IgD-negative memory B cell (primary cell): ENCODE measurements around the gene ZNF599. TPM values are rescaled to one million over a fixed set of nuclear protein-coding genes. Genes with fewer than 3 reads are reported as not detected.
"Not testable (repeated sequence)": the region's sequence is repeated elsewhere in the genome, so short reads cannot be mapped to it uniquely, and the experiment has no call there.

Experiments used
- H3K27ac Mint-ChIP-seq, 3 donors: one replicate each; pipeline ENCODE4 v1.8.0; 2020 to 2022; ENCODE audit warnings: mild to moderate bottlenecking in 3 of 3, mixed read lengths in 3 of 3, moderate library complexity in 1 of 3
- H3K27me3 Mint-ChIP-seq: one replicate; pipeline ENCODE4 v1.8.0; 2021; ENCODE audit warnings: mixed read lengths
- H3K36me3 Mint-ChIP-seq: one replicate; pipeline ENCODE4 v1.8.0; 2020; ENCODE audit warnings: mild to moderate bottlenecking, mixed read lengths
- H3K4me1 Mint-ChIP-seq, 3 donors: one replicate each; pipeline ENCODE4 v1.8.0; 2020 to 2022; ENCODE audit warnings: mixed read lengths in 3 of 3, mild to moderate bottlenecking in 1 of 3
- H3K4me3 Mint-ChIP-seq, 4 donors: one replicate each; pipeline ENCODE4 v1.8.0; 2020 to 2022; ENCODE audit warnings: mild to moderate bottlenecking in 4 of 4, mixed read lengths in 4 of 4, moderate library complexity in 3 of 4
- H3K9me3 Mint-ChIP-seq, 3 donors: one replicate each; pipeline ENCODE4 v1.8.0; 2020 to 2021; ENCODE audit warnings: mixed read lengths in 3 of 3, mild to moderate bottlenecking in 1 of 3
- polyA plus RNA-seq: library from polyadenylated mRNA; unstranded; fragments of 300-500 nt; fragmentation: Illumina TruSeq; gene quantifications from one replicate; pipeline ENCODE4 v1.2.3, GENCODE V29; 2021

The ZNF599 gene
- polyA plus RNA-seq, result 4.4 TPM

DNA sequence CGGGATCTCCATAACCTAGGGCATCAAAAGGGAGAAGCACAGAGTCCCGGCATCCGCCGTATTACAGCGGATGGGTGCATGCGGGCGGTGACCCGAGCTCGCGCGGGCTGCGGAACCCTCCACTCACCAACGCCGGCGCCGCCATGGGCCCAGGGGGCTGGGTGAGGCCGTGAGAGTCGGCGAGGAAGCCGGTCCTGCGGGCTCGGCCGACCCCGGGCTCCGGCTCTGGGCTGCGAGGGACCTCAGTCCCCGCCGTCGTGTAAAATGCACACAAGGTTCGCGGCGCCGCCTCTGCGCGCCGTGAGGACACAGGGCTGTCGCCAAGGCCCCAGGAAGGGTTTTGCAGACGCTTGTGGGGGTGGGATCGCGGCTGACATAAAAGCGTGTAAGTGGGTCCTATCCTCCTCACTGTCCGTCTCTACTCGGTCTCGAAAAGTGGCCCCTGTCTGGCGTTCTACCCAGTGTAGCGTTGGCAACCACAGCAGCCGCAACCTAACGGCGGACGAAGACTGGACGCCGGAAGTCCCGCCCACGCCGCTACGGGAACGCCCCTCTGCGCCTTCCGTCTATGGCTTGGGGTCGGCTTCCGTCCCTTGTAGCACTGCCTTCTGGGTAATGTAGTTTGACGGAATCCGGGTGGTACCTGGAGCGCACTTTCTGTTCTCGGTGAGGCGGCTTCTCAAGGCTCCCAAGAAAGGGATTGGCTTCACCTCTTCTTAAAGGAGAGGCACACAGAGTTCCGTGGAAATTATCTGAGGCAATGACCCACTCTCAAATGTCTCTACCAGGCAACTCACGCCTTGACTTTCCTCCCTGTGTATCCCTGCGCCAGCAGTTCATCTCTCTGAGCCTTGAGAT is at the start of gene ZNF599:
Gene ZNF599, minus strand, starts transcription at position 519 of the 858 bp plus-strand sequence. Its CDS starts 374 bp downstream, at position 145.
- Mint-ChIP-seq H3K27ac (peak within 1 kb of the TSS; percentile 80 to 96 (median 95)), H3K36me3 (peaks cover 16% of the 10 kb centered on the region), H3K4me1 (peaks cover 12 to 13% (median 12%) of the 10 kb centered on the region in 3 donors), H3K4me3 (peak within 1 kb of the TSS; percentile 94 to 98 (median 96)), H3K27me3 (peaks cover 5% of the 10 kb centered on the region), H3K9me3 (peaks cover 0 to 12% (median 7%) of the 10 kb centered on the region in 3 donors)

DNA sequence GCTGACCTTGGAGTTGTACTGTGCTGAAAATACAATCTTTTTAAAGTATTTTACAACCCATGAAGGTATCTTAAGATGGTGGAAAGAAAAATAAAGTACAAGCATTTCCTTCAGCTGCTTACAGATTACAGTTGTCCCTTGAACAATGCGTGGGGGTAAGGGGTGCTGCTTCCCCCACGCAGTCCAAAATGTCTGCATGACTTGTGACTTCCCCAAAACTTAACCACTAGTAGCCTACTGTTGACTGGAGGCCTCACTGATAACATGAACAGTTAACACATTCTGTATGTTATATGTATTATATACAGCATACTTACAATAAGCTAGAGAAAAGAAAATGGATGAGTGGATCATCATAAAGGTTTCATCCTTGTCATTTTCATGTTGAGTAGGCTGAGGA is 45.3 kb upstream of the ZNF599 start:
- H3K4me3 Mint-ChIP-seq, result no peak overlapping the region
- no peaks in the 10 kb centered on the region for H3K27me3 Mint-ChIP-seq
- H3K4me1 Mint-ChIP-seq, result peaks cover 0 to 7% (median 5%) of the 10 kb centered on the region in 3 donors
- H3K36me3 Mint-ChIP-seq, result peaks cover 18% of the 10 kb centered on the region
- H3K27ac Mint-ChIP-seq, result no peak overlapping the region
- H3K9me3 Mint-ChIP-seq, result peaks cover 0 to 3% (median 1%) of the 10 kb centered on the region in 3 donors

DNA sequence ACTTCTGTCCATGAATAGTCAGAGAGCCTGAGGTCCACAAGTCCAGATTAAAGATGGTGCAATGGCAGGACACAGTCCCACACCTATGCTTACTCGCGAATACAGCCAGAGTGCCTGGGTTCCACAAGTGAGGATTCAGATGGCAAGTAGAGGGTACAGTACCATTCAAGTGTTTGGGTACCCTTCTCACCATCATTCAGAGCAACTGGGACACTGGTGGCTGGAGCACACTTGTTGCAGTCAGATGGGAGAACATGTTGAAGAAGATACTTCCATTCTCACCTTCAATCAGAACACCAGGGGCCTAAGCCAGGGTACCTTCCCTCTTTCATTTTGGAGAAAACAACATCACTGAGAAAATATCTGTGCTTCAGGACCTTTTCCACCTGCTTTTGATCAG is 43.7 kb upstream of the ZNF599 start:
- H3K4me1 Mint-ChIP-seq, result peaks cover 0 to 12% (median 8%) of the 10 kb centered on the region in 3 donors
- no peaks in the 10 kb centered on the region for H3K27me3 Mint-ChIP-seq
- H3K9me3 Mint-ChIP-seq, result peaks cover 0 to 3% (median 1%) of the 10 kb centered on the region in 3 donors
- H3K27ac Mint-ChIP-seq, result no peak overlapping the region
- H3K4me3 Mint-ChIP-seq, result no peak overlapping the region
- H3K36me3 Mint-ChIP-seq, result peaks cover 21% of the 10 kb centered on the region

DNA sequence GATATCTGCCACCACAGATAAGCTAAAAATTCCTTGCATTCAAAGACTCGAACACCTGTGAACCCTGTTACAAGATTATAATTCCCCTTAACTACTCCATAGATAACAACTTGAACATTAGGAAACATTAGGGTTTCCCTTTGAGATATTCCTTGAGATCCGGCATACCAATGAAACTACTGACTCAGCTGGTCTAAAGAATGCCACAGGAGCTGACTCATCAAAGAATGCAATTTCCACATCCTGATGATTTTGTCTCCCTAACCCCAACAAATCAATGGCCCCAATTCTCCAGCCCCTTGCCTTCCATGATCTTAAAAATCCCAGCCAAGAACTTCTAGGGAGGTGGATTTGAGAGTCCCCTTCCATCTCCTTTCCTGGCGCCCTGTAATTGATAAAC is 35.6 kb upstream of the ZNF599 start:
- Mint-ChIP-seq H3K4me1 (peaks cover 0 to 11% (median 10%) of the 10 kb centered on the region in 3 donors), H3K4me3 (no peak overlapping the region), H3K36me3 (peaks cover 3% of the 10 kb centered on the region), H3K27ac (no peak overlapping the region), H3K27me3 (peaks cover 6% of the 10 kb centered on the region), H3K9me3 (peaks cover 7 to 20% (median 10%) of the 10 kb centered on the region in 3 donors)

DNA sequence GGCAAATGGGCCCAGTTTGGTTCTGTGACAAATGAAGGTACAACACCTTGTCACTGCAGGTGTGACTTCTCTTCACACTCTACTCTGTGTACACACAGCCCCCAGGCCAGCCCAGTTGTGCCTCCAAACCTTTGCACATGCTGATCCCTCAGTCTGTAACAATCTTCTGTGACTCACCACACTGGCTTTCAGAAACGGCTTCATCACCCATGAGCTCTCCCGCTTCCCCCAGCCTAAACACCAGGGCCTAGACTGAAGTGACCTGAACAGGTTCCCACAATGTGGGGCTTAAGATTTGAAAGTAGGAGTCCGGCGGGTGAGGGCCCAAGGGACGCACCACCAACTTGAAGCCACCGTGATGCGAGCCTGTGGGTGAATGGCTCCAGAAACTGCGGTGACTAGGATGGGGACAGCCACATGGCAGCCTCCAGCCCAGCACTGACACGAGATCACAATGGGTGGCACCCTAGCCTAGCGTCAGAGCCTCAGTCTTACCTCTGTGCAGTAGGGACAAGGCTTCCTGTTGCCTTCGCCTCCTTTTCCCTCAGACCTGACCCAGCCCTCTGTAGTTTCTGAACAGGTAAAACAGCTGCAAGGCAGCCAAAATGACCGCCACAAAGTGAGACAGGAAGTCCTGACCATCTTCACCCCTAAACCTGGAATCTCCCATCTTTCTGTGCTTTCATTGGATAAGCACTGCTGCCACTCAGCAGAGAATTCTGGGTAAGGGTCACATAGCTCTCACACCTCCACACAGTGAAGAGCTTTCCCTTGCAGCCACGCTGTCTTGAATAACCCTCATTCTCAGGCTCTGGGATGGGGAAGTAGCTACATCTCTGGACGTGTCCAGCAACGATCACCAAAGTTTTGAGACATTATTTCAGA is 34.2 kb upstream of the ZNF599 start:
- no peak overlapping the region for H3K4me3 Mint-ChIP-seq

DNA sequence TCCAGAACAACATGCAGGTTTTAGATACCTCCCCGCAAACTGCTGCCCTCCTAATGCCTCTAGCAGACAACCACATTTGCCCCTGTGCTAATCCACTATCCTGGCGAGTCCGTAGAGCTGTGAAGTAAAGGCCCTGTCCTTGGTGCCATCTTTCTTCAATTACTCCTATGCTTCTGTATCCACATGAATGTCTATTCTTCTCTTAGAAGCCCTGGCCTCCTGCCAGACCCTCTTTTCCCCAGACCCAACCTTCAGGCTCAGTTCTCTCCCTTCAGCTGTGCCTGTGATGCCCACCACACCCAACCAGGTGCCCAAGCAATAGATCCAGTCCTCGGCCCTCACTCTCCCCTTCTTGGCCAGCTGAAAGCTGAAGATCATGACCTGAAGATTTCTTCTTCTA is 31.1 kb upstream of the ZNF599 start:
- peaks cover 6% of the 10 kb centered on the region for H3K27me3 Mint-ChIP-seq
- peaks cover 2% of the 10 kb centered on the region for H3K36me3 Mint-ChIP-seq
- H3K9me3 Mint-ChIP-seq, result peaks cover 3 to 21% (median 12%) of the 10 kb centered on the region in 3 donors
- no peaks in the 10 kb centered on the region for H3K4me1 Mint-ChIP-seq
- H3K27ac Mint-ChIP-seq, result no peak overlapping the region
- H3K4me3 Mint-ChIP-seq, result no peak overlapping the region

More for the DNA sequence above, 34.2 kb upstream of the ZNF599 start:
- Mint-ChIP-seq H3K36me3 (no peaks in the 10 kb centered on the region), H3K27ac (no peak overlapping the region), H3K4me1 (peaks cover 0 to 5% (median 3%) of the 10 kb centered on the region in 3 donors), H3K9me3 (peaks cover 7 to 23% (median 10%) of the 10 kb centered on the region in 3 donors), H3K27me3 (peaks cover 6% of the 10 kb centered on the region)

DNA sequence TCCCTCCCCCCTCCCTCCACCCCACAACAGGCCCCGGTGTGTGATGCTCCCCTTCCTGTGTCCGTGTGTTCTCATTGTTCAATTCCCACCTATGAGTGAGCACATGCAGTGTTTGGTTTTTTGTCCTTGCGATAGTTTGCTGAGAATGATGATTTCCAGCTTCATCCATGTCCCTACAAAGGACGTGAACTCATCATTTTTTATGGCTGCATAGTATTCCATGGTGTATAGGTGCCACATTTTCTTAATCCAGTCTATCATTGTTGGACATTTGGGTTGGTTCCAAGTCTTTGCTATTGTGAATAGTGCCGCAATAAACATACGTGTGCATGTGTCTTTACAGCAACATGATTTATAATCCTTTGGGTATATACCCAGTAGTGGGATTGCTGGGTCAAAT is 23.9 kb upstream of the ZNF599 start:
- H3K27me3 Mint-ChIP-seq, H3K4me1 Mint-ChIP-seq, H3K27ac Mint-ChIP-seq, H3K4me3 Mint-ChIP-seq, H3K36me3 Mint-ChIP-seq: not testable (repeated sequence)
- H3K9me3 Mint-ChIP-seq, result peaks cover 7 to 15% (median 9%) of the 10 kb centered on the region in 3 donors

DNA sequence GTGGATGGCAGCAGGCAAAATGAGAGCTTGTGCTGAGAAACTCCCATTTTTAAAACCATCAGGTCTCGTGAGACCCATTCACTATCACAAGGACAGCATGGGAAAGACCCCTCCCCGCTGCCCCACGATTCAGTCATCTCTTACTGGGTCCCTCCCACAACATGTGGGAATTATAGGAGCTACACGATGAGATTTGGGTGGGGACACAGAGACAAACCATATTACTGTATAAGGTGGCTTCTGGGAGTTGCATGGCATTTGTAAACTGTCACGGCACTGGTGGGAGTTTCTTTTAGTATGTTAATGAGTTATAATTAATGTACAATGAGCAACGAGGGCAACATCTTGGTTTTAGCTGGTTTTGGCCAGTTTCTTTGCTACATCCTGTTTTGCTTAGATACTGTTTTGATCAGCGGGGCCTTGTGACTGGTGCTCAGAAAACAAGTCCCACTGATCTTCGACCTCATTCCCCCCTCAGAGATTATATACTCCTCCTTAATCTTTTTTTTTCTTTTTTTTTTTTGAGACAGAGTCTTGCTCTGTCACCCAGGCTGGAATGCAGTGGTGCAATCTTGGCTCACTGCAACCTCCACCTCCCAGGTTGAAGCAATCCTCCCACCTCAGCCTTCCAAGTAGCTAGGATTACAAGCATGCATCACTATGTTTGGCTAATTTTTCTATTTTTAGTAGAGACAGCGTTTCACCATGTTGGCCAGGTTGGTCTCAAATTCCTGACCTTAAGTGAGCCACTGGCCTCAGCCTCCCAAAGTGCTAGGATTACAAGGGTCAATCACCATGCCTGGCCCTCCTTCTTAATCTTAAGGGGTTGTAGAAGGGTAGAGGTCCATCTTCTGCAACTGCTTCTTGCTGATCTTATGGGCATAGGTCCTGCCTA is 21.3 kb upstream of the ZNF599 start:
- peaks cover 4 to 13% (median 4%) of the 10 kb centered on the region in 3 donors for H3K9me3 Mint-ChIP-seq
- H3K4me1 Mint-ChIP-seq, result peaks cover 3 to 4% (median 4%) of the 10 kb centered on the region in 3 donors
- peak overlapping the region in 1 of 4 donors; percentile 77 for H3K4me3 Mint-ChIP-seq
- no peaks in the 10 kb centered on the region for H3K27me3 Mint-ChIP-seq
- peaks cover 7% of the 10 kb centered on the region for H3K36me3 Mint-ChIP-seq
- H3K27ac Mint-ChIP-seq, result no peak overlapping the region

DNA sequence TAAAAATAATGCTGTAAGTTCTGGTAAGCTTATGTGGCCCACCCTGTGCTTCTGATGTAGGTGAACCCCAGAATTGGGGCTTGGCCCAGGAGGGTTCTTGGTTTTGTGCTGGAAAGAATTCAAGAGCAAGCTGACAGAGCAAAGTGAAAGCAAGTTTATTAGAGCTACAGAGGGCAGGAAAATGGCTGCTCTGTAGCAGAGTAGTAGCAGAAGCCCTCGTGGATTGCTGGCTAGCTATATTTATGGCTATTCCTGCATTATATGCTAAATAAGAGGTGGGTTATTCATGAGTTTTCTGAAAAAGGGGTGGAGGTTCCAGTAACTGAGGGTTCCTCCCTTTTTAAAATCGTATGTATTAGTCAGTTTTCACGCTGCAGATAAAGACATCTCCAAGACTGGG is 20.6 kb upstream of the ZNF599 start:
- Mint-ChIP-seq H3K27me3 (no peaks in the 10 kb centered on the region), H3K36me3 (peaks cover 3% of the 10 kb centered on the region), H3K9me3 (peaks cover 4 to 9% (median 4%) of the 10 kb centered on the region in 3 donors), H3K4me3 (peak overlapping the region in 1 of 4 donors; percentile 77), H3K27ac (peak overlapping the region in 1 of 3 donors; percentile 43), H3K4me1 (peaks cover 2 to 4% (median 3%) of the 10 kb centered on the region in 3 donors)

DNA sequence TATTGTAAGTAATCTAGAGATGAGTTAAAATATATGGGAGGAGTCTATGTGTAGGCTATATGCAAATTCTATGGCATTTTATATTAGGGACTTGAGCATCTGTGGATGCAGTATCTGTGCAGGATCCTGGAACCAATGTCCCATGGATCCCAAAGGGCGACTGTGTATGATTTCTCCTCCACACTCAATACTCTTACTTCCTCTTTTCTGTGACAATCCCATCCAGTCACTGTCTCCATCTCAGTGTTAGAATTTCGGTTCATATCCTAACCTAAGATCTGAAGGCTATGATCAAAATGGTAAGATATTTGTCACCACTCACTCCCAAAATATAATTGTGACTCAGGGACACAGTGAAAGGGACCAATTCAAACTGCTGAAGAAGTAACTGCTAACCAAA is 15.1 kb upstream of the ZNF599 start:
- Mint-ChIP-seq H3K9me3 (peaks cover 0 to 8% (median 4%) of the 10 kb centered on the region in 3 donors), H3K4me3 (no peak overlapping the region), H3K27ac (no peak overlapping the region), H3K27me3 (no peaks in the 10 kb centered on the region), H3K4me1 (peaks cover 0 to 2% (median under 1%) of the 10 kb centered on the region in 3 donors), H3K36me3 (no peaks in the 10 kb centered on the region)

DNA sequence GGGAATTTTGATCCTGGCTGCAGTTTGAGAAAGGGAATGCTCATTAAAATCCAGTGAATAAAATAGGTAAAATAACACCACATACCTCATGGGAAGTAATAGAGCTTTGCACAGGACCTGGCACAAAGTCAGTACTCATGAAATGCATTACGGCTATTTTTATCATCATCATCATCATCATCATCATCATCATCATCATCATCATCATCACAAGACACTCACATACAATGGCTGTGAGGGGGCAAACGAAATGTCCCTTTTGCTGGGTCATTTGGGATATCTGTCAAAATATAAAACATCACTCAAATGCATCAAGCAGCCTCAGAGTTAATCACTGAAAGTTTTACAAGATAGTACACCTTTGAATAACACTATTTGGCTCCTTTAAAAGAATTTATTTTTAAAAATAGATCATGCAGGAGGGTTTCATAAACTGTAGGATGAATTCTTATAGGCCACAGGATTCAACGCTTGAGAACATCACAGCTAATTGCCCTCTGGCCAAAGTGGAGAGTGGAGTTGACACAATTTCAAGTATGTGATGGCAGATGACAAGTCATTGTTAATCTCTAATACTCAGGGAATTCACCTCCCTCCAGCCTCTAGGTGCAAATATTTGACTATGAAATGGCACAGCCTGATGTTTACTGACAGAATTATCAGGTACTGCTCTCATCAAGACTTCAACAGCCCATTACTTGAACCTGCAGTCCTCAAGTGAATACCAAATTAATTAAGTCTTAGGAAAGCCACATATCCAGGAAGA is 14.2 kb upstream of the ZNF599 start:
- Mint-ChIP-seq H3K9me3 (peaks cover 0 to 8% (median 4%) of the 10 kb centered on the region in 3 donors), H3K27me3 (peaks cover 1% of the 10 kb centered on the region), H3K4me1 (peaks cover 0 to 2% (median 0%) of the 10 kb centered on the region in 3 donors), H3K36me3 (no peaks in the 10 kb centered on the region), H3K4me3 (no peak overlapping the region), H3K27ac (no peak overlapping the region)

DNA sequence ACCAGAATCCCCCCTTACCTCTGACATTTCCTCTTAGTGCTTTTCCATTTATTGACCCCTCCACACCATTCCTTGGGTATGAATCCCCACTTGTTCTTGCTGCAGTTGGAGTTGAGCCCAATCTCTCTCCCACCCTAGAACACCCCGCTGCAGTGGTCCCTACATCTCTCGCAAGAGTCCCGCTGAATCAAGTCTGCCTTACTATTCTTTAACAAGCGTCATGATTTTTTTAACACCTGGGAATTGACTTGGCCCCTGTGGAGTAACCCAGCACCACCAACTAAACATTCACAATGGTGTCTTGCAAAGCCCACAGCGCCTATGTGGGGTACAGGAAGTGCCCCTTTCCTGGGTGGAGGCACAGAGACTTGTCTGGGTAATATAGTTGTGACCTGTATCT is 13.2 kb upstream of the ZNF599 start:
- H3K9me3 Mint-ChIP-seq, result peaks cover 0 to 8% (median 0%) of the 10 kb centered on the region in 3 donors
- H3K4me3 Mint-ChIP-seq, result no peak overlapping the region
- H3K27me3 Mint-ChIP-seq, result peaks cover 1% of the 10 kb centered on the region
- H3K36me3 Mint-ChIP-seq, result no peaks in the 10 kb centered on the region
- H3K4me1 Mint-ChIP-seq, result peaks cover 0 to 2% (median 0%) of the 10 kb centered on the region in 3 donors
- H3K27ac Mint-ChIP-seq, result no peak overlapping the region

DNA sequence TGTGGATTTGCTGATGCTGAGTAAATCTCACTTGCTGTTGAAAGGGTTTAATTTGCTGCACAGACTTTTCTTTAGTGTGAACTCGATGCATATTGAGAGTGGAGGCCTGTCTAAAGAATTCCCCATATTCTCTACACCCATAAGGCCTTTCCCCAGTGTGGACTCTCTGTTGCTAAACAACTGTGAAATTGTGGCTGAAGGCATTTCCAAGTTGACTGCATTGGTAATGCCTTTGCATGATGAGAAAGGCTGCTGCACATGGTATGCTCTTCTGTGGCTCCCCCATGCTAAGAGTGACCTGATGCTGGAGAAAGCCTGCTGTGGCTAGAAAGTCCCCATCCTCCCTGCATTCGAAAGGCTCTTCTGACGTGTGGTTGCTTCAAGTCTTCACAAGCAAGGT is 6.6 kb upstream of the ZNF599 start:
- Mint-ChIP-seq H3K4me1 (no peaks in the 10 kb centered on the region), H3K27me3 (peaks cover 4% of the 10 kb centered on the region), H3K4me3 (no peak overlapping the region), H3K27ac (no peak overlapping the region), H3K9me3 (peaks cover 3 to 9% (median 9%) of the 10 kb centered on the region in 3 donors), H3K36me3 (no peaks in the 10 kb centered on the region)
